Keratinocyte (primary cell): ENCODE data around the gene TCF19. TPM values are rescaled to one million over a fixed set of nuclear protein-coding genes. Genes with fewer than 3 reads are reported as not detected.

Source experiments
- DNase-seq: peaks from one replicate; pipeline ENCODE4 v3.0.0-alpha.2; 2011; ENCODE audit warnings: low read depth, missing footprints, low spot score
- FAIRE-seq: peaks from 2 replicates; lab custom pipeline; 2011; peaks lifted over from hg19 to GRCh38; lab: Jason Lieb, UNC
- H2AFZ ChIP-seq: 2 replicates; pipeline ENCODE4 v1.6.0; 2012; ENCODE audit warnings: low read length, control low read depth, inconsistent platforms; ENCODE audit not compliant: control insufficient read depth
- H3K27ac ChIP-seq: 2 replicates; pipeline ENCODE4 v1.5.1; 2011; ENCODE audit warnings: low read length; ENCODE audit not compliant: control insufficient read depth, insufficient read depth
- H3K27me3 ChIP-seq: 3 replicates; pipeline ENCODE4 v1.6.0; 2011; ENCODE audit warnings: low read length; ENCODE audit not compliant: control insufficient read depth, insufficient read depth; ENCODE audit errors: extremely low read depth
- H3K36me3 ChIP-seq, 2 experiments: 2 replicates in 1 of 2; 3 replicates in 1 of 2; pipeline ENCODE4 v1.5.1; 2011; ENCODE audit warnings: low read length in 2 of 2, mild to moderate bottlenecking in 1 of 2; ENCODE audit not compliant: control insufficient read depth in 2 of 2, insufficient read depth in 2 of 2; ENCODE audit errors: extremely low read depth in 1 of 2
- H3K4me1 ChIP-seq: 3 replicates; pipeline ENCODE4 v1.5.1; 2011; ENCODE audit warnings: low read length; ENCODE audit not compliant: control insufficient read depth, insufficient read depth; ENCODE audit errors: extremely low read depth
- H3K4me2 ChIP-seq: 3 replicates; pipeline ENCODE4 v1.6.0; 2011; ENCODE audit warnings: low read depth, low read length; ENCODE audit not compliant: control insufficient read depth, insufficient read depth; ENCODE audit errors: extremely low read depth
- H3K4me3 ChIP-seq, 3 experiments: fragments of 200-600 bp in 1 of 3; sonication (generic) in 1 of 3; 2 replicates in 2 of 3; 3 replicates in 1 of 3; pipeline ENCODE4 v1.5.1; 2011 to 2016; ENCODE audit warnings: low read length in 3 of 3, mild to moderate bottlenecking in 3 of 3, control low read depth in 2 of 3, inconsistent platforms in 1 of 3, low read depth in 1 of 3, mixed read lengths in 1 of 3, mixed run types in 1 of 3, moderate library complexity in 1 of 3; ENCODE audit not compliant: control insufficient read depth in 2 of 3, insufficient read depth in 2 of 3; ENCODE audit errors: extremely low read depth in 1 of 3
- H3K79me2 ChIP-seq: 2 replicates; pipeline ENCODE4 v1.6.0; 2012; ENCODE audit warnings: low read length; ENCODE audit not compliant: control insufficient read depth, insufficient read depth
- H3K9ac ChIP-seq: 3 replicates; pipeline ENCODE4 v1.6.0; 2011; ENCODE audit warnings: low read length; ENCODE audit not compliant: control insufficient read depth, insufficient read depth; ENCODE audit errors: extremely low read depth
- H3K9me1 ChIP-seq: 3 replicates; pipeline ENCODE4 v1.6.0; 2011; ENCODE audit warnings: low read length; ENCODE audit not compliant: control insufficient read depth, insufficient read depth; ENCODE audit errors: extremely low read depth
- H3K9me3 ChIP-seq: 2 replicates; pipeline ENCODE4 v1.5.1; 2012; ENCODE audit warnings: low read depth, low read length; ENCODE audit not compliant: control insufficient read depth
- H4K20me1 ChIP-seq: 3 replicates; pipeline ENCODE4 v1.6.0; 2011; ENCODE audit warnings: low read length; ENCODE audit not compliant: control insufficient read depth, insufficient read depth; ENCODE audit errors: extremely low read depth
- EZH2 ChIP-seq: IDR thresholded peaks from one replicate; pipeline ENCODE4 v1.6.1; 2012; ENCODE audit warnings: inconsistent platforms, mild to moderate bottlenecking, low read length, moderate library complexity
- dilution Hi-C: fragments of 300-500 bp; cut with MboI; formaldehyde crosslinking; loops from one replicate; pipeline ENCODE4 v1.7.0; 2020; ENCODE audit warnings: low sequenced_read_pairs; ENCODE audit not compliant: extremely low pct_ligation_motif_present
- polyA plus RNA-seq, 5 experiments: library from polyadenylated mRNA; depleted of rRNA in 3 of 5; stranded (reverse) in 3 of 5; stranded (forward) in 1 of 5; unstranded in 1 of 5; fragments of >200 nt; gene quantifications; 1 replicate in 1 of 5; 2 replicates in 3 of 5; 3 replicates in 1 of 5; pipeline versions ENCODE4 v1.2.1 to v1.2.3, GENCODE V29; 2011 to 2012; ENCODE audit warnings: missing spikeins in 2 of 5, low read depth in 1 of 5, low replicate concordance in 1 of 5
- TF ChIP-seq, protein P1 (sequence below), 3 experiments: IDR thresholded peaks in 1 of 3; conservative IDR thresholded peaks in 1 of 3; optimal IDR thresholded peaks in 1 of 3; 2 replicates in 2 of 3; 3 replicates in 1 of 3; pipeline versions ENCODE3 to v1.5.1; 2011; ENCODE audit warnings: low read length in 3 of 3, mild to moderate bottlenecking in 3 of 3, moderate library complexity in 2 of 3, control low read depth in 1 of 3, inconsistent platforms in 1 of 3; ENCODE audit not compliant: insufficient read depth in 2 of 3; ENCODE audit errors: extremely low read depth in 1 of 3

The TCF19 gene
- polyA plus RNA-seq, 1 donor (not counting 4 experiments of a cell fraction or from before 2014, with no cell fraction given) = 7.4 TPM

DNA sequence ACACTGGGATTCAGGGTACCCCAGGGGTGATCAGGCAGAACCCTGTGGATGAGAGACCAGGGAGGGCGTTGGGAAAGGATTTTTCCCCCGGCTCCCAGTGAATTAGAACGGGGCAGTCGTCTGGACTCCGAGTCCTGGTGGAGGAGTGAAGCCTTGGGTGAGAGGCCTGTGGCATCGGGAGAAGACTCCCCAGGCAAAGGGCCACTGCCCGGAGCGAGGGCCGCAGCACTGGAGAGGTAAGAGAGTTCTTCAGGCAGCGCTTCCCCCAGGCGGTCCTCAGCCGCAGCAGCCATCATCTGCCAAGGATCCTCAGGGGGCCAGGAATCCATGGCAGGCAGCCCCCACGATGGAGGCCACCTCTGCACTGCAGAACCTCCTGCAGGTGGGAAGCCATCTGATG is 46.7 kb upstream of the TCF19 start:
- DNase-seq (no peak), FAIRE-seq (no peak)
- Histone ChIP-seq H3K4me1 (peaks cover 31% of the 10 kb centered on the region), H3K36me3 (no peaks in the 10 kb centered on the region), H3K27me3 (no peaks in the 10 kb centered on the region), H3K9me1 (no peaks in the 10 kb centered on the region), H2AFZ (no peak overlapping the region), H4K20me1 (no peaks in the 10 kb centered on the region), H3K27ac (no peak overlapping the region), H3K4me2 (no peak overlapping the region), H3K9ac (no peak overlapping the region), H3K79me2 (peaks cover 17% of the 10 kb centered on the region), H3K4me3 (no peak overlapping the region), H3K9me3 (no peaks in the 10 kb centered on the region)
- dilution Hi-C loops = no loop called here
- TF ChIP-seq, protein P1, sequence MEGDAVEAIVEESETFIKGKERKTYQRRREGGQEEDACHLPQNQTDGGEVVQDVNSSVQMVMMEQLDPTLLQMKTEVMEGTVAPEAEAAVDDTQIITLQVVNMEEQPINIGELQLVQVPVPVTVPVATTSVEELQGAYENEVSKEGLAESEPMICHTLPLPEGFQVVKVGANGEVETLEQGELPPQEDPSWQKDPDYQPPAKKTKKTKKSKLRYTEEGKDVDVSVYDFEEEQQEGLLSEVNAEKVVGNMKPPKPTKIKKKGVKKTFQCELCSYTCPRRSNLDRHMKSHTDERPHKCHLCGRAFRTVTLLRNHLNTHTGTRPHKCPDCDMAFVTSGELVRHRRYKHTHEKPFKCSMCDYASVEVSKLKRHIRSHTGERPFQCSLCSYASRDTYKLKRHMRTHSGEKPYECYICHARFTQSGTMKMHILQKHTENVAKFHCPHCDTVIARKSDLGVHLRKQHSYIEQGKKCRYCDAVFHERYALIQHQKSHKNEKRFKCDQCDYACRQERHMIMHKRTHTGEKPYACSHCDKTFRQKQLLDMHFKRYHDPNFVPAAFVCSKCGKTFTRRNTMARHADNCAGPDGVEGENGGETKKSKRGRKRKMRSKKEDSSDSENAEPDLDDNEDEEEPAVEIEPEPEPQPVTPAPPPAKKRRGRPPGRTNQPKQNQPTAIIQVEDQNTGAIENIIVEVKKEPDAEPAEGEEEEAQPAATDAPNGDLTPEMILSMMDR (optimal IDR thresholded peaks at IDR 0.05 in 1 of 3, IDR thresholded peaks at IDR 0.05 in 1 of 3, conservative IDR thresholded peaks at IDR 0.05 in 1 of 3; ENCODE audit: extremely low read depth in 1 of 3, insufficient read depth in 2 of 3, low read length in 3 of 3) = no peak
- no peak for TF ChIP-seq EZH2

DNA sequence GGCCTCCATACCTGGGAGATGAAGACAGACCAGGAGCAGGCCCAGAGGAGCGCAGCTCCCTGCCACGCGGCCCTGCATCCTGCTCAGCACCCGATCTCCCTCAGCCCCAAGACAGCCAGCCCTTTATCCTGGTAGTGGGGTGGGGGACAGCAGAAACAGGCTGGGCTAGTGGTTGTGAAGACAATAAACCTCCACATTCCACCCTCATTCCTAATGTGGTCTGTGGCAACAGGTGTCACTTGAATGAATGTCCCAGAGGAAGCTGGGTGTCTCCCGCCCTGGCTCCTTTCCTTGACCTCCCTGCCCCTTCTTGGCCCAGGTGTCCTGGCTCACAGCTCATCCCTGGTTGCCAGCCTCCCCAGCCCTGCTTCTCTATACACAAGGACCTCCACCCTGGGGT is 45.9 kb upstream of the TCF19 start, which contains the start of gene C6orf15:
Gene C6orf15 (minus strand): TSS at position 98 of the 400 bp plus-strand sequence. CDS start 20 bp downstream, at position 78.
- H3K27ac ChIP-seq = no peak within 1 kb of the TSS
- no peak for DNase-seq

More for the DNA sequence above, 45.9 kb upstream of the TCF19 start, which contains the start of gene C6orf15:
- Histone ChIP-seq H3K4me1 (peaks cover 38% of the 10 kb centered on the region), H3K9me3 (no peaks in the 10 kb centered on the region), H3K4me3 (no peak within 1 kb of the TSS), H3K36me3 (peaks cover 3 to 4% of the 10 kb centered on the region in 2 experiments), H2AFZ (no peak within 1 kb of the TSS), H3K27me3 (no peaks in the 10 kb centered on the region), H3K4me2 (no peak within 1 kb of the TSS), H3K79me2 (peaks cover 25% of the 10 kb centered on the region), H4K20me1 (no peaks in the 10 kb centered on the region), H3K9me1 (no peaks in the 10 kb centered on the region), H3K9ac (no peak within 1 kb of the TSS)
- dilution Hi-C loops = no loop called here
- TF ChIP-seq EZH2 = no peak
- TF ChIP-seq, protein P1 (optimal IDR thresholded peaks at IDR 0.05 in 1 of 3, IDR thresholded peaks at IDR 0.05 in 1 of 3, conservative IDR thresholded peaks at IDR 0.05 in 1 of 3; ENCODE audit: extremely low read depth in 1 of 3, insufficient read depth in 2 of 3, low read length in 3 of 3) = no peak
- no peak for FAIRE-seq
